HT-29 (cell line): ENCODE results near the gene VARS1. TPM values are rescaled to one million over a fixed set of nuclear protein-coding genes. Genes with fewer than 3 reads are reported as not detected.
"Not testable (repeated sequence)": the region's sequence is repeated elsewhere in the genome, so short reads cannot be mapped to it uniquely, and the experiment has no call there.

Experiments used
- DNase-seq: peaks from one replicate; pipeline ENCODE4 v3.0.0-alpha.2; 2015; ENCODE audit warnings: low spot score
- total RNA-seq: library from RNA; depleted of rRNA; stranded (reverse); fragments of >200 nt; shearing (Covaris generic); gene quantifications from 2 replicates; pipeline ENCODE4 v1.2.3, GENCODE V29; 2014; rRNA removed

VARS1 gene
- total RNA-seq: 128 and 138 TPM in 2 replicates

GRCh38 chr6:31795616-31796298, at the start of gene VARS1:
VARS1 (minus strand) TSS chr6:31795752; CDS start chr6:31795217, 535 bp downstream.
- DNase-seq: peak; percentile 92

GRCh38 chr6:31844507-31844906, 49.0 kb upstream of the VARS1 start:
- no peak for DNase-seq

GRCh38 chr6:31842053-31842452, 46.5 kb upstream of the VARS1 start:
- no peak for DNase-seq

- not testable (repeated sequence) for DNase-seq
These were observed 44.2 kb upstream of the VARS1 start for GRCh38 chr6:31839779-31840126.

- DNase-seq: no peak
These were observed 43.4 kb upstream of the VARS1 start for GRCh38 chr6:31838968-31839367.

GRCh38 chr6:31838114-31838553, 42.6 kb upstream of the VARS1 start:
- not testable (repeated sequence) for DNase-seq

GRCh38 chr6:31837369-31838113, 42.0 kb upstream of the VARS1 start:
- no peak for DNase-seq

- DNase-seq: peak; percentile 30
These were observed 41.2 kb upstream of the VARS1 start for GRCh38 chr6:31836474-31837368.

- no peak for DNase-seq
These were observed 40.5 kb upstream of the VARS1 start for GRCh38 chr6:31836047-31836473.

GRCh38 chr6:31834367-31835250, 39.1 kb upstream of the VARS1 start:
- peak; percentile 96 for DNase-seq

- peak; percentile 16 for DNase-seq
These were observed 36.0 kb upstream of the VARS1 start for GRCh38 chr6:31831350-31832215.

GRCh38 chr6:31830886-31831335, 35.4 kb upstream of the VARS1 start:
- DNase-seq: peak; percentile 7

- DNase-seq: peak; percentile 70
These were observed 34.2 kb upstream of the VARS1 start for GRCh38 chr6:31829633-31830283.

- DNase-seq: peak; percentile 99
These were observed 31.9 kb upstream of the VARS1 start, which contains the start of gene HSPA1B for GRCh38 chr6:31827286-31828079. HSPA1B (plus strand) TSS chr6:31827738; CDS start chr6:31827951, 213 bp downstream.

- peak; percentile 92 for DNase-seq
These were observed 31.3 kb upstream of the VARS1 start for GRCh38 chr6:31826793-31827285.

GRCh38 chr6:31825553-31825952, 30.0 kb upstream of the VARS1 start:
- no peak for DNase-seq

- not testable (repeated sequence) for DNase-seq
These were observed 28.1 kb upstream of the VARS1 start for GRCh38 chr6:31823592-31824196.
